ENCODE data around the gene RRBP1.
"Not testable (repeated sequence)": the region's sequence is repeated elsewhere in the genome, so short reads cannot be mapped to it uniquely, and the experiment has no call there.

RRBP1 gene

DNA sequence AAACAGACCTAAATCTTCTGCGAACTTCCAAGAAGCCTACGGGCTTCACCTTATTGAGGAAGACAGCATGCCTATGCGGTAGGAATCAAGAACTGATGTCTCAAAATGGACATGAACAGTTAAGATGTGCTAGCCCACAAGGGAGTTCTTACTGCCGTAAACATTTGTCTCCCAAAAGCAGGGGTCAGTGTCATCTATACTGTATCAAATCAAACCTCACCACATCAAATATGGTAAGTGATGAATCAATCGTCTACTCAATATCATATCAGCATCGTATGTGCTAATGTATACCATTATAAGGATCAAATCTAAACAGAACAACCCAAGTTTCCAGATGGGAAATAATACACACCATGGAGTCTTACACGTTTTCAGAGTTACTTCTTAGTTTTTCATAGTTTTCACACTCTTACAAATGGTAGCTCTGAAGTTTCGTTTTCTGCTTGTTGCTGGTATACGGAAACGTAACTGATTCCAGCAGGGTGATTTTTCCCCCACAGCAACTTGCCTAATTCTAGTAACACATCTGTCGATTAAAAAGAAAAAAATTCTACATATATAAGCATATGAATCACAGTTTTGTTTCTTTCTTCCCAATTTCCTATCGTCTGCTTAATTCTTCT, 12.6 kb downstream of the RRBP1 start:
- H3K27me3 Mint-ChIP-seq (ENCODE audit: low read depth): no peaks in the 10 kb centered on the region
- peaks cover 47% of the 10 kb centered on the region for H3K4me1 Mint-ChIP-seq (ENCODE audit: low read depth)
- no peak for DNase-seq (ENCODE audit: low spot score)
- H3K9me3 Mint-ChIP-seq: no peaks in the 10 kb centered on the region
- H3K36me3 Mint-ChIP-seq (ENCODE audit: low read depth): peaks cover 38% of the 10 kb centered on the region
- no peak overlapping the region for H3K27ac Mint-ChIP-seq
- H3K4me3 Mint-ChIP-seq: no peak overlapping the region

DNA sequence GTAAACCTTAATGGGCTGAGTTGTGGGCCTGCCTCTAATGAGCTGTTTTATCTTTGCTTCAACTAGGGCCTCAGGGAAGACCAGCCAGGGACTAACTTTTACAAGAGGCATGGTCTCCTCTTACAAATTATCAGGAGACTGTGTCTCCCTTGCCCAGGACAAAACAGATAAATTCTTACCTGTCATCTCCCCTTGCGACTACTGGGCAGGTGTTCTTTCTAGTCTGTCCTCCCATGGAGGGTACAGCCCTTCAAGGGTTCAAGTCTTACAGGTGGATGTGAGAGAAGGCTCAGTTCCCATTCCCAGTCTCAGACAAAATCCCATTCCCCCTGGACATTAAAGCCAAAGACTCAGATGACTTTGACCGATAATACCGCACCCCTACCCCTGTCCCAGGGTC, 13.6 kb downstream of the RRBP1 start:
- no peak for DNase-seq (ENCODE audit: low spot score)
- peaks cover 57% of the 10 kb centered on the region for H3K4me1 Mint-ChIP-seq (ENCODE audit: low read depth)
- no peaks in the 10 kb centered on the region for H3K9me3 Mint-ChIP-seq
- H3K27me3 Mint-ChIP-seq (ENCODE audit: low read depth): no peaks in the 10 kb centered on the region
- H3K4me3 Mint-ChIP-seq: no peak overlapping the region
- no peak overlapping the region for H3K27ac Mint-ChIP-seq
- H3K36me3 Mint-ChIP-seq (ENCODE audit: low read depth): peaks cover 38% of the 10 kb centered on the region

DNA sequence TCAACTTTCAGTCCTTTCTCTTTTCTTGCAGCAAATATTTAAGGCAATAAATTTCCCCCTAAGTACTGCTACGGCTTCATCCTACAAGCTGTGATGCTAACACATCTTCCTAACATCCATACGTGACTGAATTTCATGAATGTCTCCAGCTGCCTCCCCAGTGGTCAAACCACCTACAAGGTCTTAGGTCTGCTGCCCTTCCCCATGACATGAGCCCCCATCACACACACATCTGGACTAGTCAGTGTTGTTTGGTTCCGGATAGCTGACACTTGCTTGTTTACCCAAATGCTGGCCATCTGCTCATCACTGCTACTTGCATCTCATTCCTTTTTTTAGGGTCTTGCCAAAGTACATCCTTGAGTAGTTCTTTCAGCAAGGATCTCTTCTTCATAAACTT, 14.6 kb downstream of the RRBP1 start:
- H3K4me1 Mint-ChIP-seq (ENCODE audit: low read depth): peaks cover 56% of the 10 kb centered on the region
- peaks cover 36% of the 10 kb centered on the region for H3K36me3 Mint-ChIP-seq (ENCODE audit: low read depth)
- DNase-seq (ENCODE audit: low spot score): no peak
- no peaks in the 10 kb centered on the region for H3K9me3 Mint-ChIP-seq
- no peaks in the 10 kb centered on the region for H3K27me3 Mint-ChIP-seq (ENCODE audit: low read depth)
- no peak overlapping the region for H3K4me3 Mint-ChIP-seq
- H3K27ac Mint-ChIP-seq: no peak overlapping the region

DNA sequence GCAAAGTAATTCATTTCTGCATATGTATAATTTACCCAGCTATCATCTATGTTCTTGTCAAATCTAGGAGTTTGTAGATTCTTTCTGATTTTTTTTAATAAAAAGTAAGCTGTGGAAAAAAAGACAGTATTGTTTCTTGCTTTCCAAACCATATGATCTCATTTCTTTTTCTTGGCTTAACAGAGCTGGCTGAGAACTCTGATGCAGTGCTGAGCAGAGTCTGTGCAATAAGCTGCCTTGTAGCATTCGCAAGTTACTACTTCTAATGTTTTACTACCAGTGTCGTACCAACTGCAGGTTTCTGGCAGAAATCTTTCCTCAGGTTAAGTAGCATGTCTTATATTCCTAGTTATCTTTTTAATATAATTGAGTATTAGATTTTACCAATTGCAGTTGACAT, 15.6 kb downstream of the RRBP1 start:
- H3K4me1 Mint-ChIP-seq (ENCODE audit: low read depth): peaks cover 64% of the 10 kb centered on the region
- no peak overlapping the region for H3K27ac Mint-ChIP-seq

DNA sequence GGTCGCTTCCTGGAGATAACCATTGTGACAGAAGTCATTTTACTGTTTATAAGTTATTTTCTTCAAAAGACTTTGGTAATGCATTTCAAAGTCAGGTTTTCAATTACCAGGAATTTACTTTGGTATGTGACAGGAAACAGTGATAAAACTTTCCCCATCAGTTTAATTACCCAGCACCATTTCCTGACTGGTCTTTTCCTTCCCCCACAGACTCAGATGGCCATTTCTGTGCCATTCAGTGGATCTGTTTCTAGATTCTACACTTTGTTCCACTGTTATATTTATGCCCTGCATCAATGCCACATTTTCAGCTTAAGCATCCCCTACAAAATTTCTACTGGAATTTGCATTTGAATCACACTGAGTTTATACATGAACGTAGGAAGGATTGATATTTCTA, 16.3 kb downstream of the RRBP1 start:
- peaks cover 61% of the 10 kb centered on the region for H3K4me1 Mint-ChIP-seq (ENCODE audit: low read depth)
- peak overlapping the region; percentile 14 for H3K27ac Mint-ChIP-seq
- H3K9me3 Mint-ChIP-seq: no peaks in the 10 kb centered on the region
- no peaks in the 10 kb centered on the region for H3K27me3 Mint-ChIP-seq (ENCODE audit: low read depth)
- H3K4me3 Mint-ChIP-seq: peak overlapping the region; percentile 57
- H3K36me3 Mint-ChIP-seq (ENCODE audit: low read depth): peaks cover 36% of the 10 kb centered on the region
- no peak for DNase-seq (ENCODE audit: low spot score)

More for the DNA sequence above, 15.6 kb downstream of the RRBP1 start:
- Mint-ChIP-seq H3K36me3 (ENCODE audit: low read depth) (peaks cover 38% of the 10 kb centered on the region), H3K4me3 (no peak overlapping the region), H3K9me3 (no peaks in the 10 kb centered on the region), H3K27me3 (ENCODE audit: low read depth) (no peaks in the 10 kb centered on the region)
- DNase-seq (ENCODE audit: low spot score): no peak

DNA sequence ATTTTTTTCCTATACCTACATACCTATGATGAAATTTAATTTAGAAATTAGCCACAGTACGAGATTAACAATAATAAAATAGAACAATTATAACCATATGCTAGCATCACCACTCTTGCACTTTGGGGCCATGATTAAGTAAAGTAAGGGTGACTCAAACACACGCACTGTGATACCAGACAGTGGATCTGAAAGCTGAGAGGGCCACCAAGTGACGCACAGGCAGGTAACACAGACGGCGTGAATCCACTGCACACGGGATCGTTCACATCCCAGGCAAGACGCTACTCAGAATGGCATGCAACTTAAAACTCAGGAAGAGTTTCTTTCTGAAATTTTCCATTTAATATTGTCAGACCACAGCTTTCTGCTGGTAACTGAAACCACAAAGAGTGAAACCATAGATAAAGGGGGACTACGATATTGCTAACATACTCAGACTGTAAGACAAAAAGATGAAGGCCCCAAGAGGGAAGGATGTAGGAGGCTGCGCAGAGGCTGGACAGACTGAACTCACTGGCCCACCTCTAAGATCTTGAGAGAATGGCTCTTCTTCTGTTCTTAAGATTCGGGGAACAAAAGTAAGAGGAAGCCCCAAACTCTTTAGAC, 17.9 kb downstream of the RRBP1 start:
- peak; percentile 25 for DNase-seq (ENCODE audit: low spot score)
- peak overlapping the region; percentile 76 for H3K4me3 Mint-ChIP-seq
- no peaks in the 10 kb centered on the region for H3K9me3 Mint-ChIP-seq
- no peaks in the 10 kb centered on the region for H3K27me3 Mint-ChIP-seq (ENCODE audit: low read depth)
- H3K36me3 Mint-ChIP-seq (ENCODE audit: low read depth): peaks cover 42% of the 10 kb centered on the region
- peak overlapping the region; percentile 77 for H3K27ac Mint-ChIP-seq
- peaks cover 56% of the 10 kb centered on the region for H3K4me1 Mint-ChIP-seq (ENCODE audit: low read depth)

DNA sequence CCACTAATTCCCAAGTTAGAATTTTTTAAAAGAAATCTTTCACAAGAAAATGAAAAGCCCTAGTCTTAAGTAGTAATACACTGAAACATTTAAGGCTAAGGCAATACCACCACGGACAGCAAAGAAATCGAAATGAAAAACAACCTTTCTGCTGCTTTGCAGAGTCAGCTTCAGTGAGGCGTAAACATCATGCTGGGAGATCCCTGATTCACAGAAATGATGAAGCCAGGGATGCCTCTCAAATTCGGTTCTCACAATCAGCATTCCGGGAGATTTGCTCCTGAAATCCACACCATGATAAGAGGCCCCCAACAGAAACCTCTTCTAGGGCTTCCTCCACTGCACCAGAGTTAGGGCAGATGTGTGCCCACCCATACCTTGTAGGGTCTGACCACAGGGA, 18.6 kb downstream of the RRBP1 start:
- H3K4me1 Mint-ChIP-seq (ENCODE audit: low read depth): peaks cover 56% of the 10 kb centered on the region
- peaks cover 40% of the 10 kb centered on the region for H3K36me3 Mint-ChIP-seq (ENCODE audit: low read depth)
- H3K4me3 Mint-ChIP-seq: peak overlapping the region; percentile 76
- no peaks in the 10 kb centered on the region for H3K27me3 Mint-ChIP-seq (ENCODE audit: low read depth)
- no peaks in the 10 kb centered on the region for H3K9me3 Mint-ChIP-seq
- DNase-seq (ENCODE audit: low spot score): no peak
- H3K27ac Mint-ChIP-seq: peak overlapping the region; percentile 77

DNA sequence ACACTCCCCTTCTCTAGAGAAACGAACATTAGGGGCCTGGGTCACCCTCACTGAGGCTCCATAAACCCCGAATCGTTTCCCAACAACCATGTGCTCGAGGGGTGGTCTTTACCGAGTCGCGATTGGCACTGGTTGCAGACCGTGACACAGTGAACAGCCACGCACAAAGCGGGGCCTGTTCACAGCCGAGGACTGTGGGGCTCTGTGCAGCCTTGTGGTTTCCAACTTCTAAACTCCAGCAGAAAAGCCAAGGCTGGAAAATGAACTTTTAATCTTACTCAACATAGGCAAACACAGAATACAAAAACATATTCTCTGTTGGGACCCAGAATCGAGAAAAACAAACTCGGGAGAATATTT, 19.0 kb downstream of the RRBP1 start:
- H3K4me3 Mint-ChIP-seq: no peak overlapping the region
- no peak for DNase-seq (ENCODE audit: low spot score)
- peaks cover 55% of the 10 kb centered on the region for H3K4me1 Mint-ChIP-seq (ENCODE audit: low read depth)
- H3K9me3 Mint-ChIP-seq: no peaks in the 10 kb centered on the region
- H3K27me3 Mint-ChIP-seq (ENCODE audit: low read depth): no peaks in the 10 kb centered on the region
- H3K36me3 Mint-ChIP-seq (ENCODE audit: low read depth): peaks cover 42% of the 10 kb centered on the region
- H3K27ac Mint-ChIP-seq: no peak overlapping the region

DNA sequence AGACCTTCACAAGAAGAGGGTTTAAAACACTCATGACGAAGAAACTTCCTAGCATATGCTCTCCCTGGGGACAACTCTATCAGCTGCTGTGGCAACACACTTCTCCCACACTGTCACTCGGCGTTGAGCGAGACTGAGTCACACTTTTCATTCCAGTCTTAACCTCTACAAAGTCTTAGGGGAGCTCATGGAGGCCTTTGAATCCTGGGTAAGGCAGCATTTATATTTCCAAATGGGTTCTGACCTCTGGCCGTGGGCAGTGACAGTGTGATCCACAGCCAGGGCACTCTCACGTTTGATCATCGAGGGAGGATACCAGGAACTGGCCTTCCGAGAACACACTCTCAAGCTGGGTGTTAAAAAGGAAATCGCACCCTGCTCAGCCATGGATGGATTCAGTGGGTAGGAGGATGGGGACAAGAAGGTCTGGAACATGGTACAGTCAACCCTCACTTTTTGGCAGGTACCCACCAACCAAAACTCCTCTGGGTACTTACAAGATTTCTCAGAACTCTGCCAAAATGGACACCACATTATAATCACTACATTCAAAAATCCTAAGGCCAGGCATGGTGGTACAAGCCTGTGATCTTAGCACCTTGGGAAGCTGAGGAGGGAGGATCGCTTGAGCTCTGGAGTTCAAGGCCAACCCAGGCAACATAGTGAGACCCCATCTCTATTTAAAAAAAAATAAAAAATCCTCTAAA, 19.6 kb downstream of the RRBP1 start:
- no peaks in the 10 kb centered on the region for H3K27me3 Mint-ChIP-seq (ENCODE audit: low read depth)
- H3K9me3 Mint-ChIP-seq: no peaks in the 10 kb centered on the region
- H3K27ac Mint-ChIP-seq: peak overlapping the region; percentile 71
- H3K36me3 Mint-ChIP-seq (ENCODE audit: low read depth): peaks cover 44% of the 10 kb centered on the region
- peak; percentile 8 for DNase-seq (ENCODE audit: low spot score)
- H3K4me1 Mint-ChIP-seq (ENCODE audit: low read depth): peaks cover 58% of the 10 kb centered on the region
- peak overlapping the region; percentile 27 for H3K4me3 Mint-ChIP-seq

DNA sequence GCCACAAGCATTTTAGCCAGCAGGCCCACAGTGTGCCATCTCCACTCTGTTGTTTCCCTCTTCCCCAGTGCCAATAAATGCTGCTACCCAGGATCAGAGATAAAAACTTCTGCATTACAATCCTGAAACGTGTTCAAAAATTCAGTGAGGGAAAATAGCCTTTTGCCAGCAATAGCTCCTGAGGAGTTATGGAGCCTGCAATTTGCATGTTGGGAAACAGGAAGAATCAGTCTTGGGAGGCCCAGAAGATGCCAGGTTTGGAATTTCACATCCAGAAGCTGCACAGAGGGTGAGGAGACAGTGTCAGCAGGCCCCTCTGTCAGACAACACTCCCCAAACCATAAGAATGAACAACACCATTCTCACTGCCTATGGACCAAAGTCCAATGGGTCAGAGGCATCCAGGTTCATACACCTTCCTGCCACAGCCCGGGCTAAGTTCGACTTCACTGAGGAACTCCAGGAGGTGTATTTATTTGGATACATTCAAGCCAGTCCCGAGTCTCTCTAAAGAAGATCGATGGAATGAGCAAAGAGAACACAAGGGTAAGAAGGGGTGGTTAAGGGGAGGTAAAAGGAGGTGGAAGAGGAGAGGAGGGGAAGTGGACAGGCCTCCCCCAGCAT, 20.8 kb downstream of the RRBP1 start:
- Mint-ChIP-seq H3K27me3 (ENCODE audit: low read depth) (no peaks in the 10 kb centered on the region), H3K36me3 (ENCODE audit: low read depth) (peaks cover 49% of the 10 kb centered on the region), H3K4me3 (no peak overlapping the region), H3K27ac (no peak overlapping the region), H3K4me1 (ENCODE audit: low read depth) (peaks cover 47% of the 10 kb centered on the region), H3K9me3 (no peaks in the 10 kb centered on the region)
- DNase-seq (ENCODE audit: low spot score): no peak

DNA sequence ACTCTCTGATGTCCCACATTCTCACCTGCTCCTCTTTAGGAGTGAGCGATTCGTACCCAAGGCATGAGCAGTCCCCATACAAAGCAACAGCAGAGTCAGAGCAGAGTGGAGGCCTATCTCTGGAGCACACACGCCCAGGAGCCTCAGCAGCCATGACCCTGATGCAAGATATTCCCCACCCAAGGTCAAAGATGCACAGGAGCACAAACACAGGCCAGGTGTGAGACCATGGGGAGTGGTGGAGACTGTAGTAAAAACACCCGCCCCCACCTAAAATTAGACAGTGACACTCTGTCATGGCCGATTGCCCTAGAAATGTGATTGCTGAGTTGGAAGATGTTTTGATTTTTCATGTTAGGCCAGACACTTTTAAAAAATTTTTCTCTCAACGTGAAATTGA, 21.4 kb downstream of the RRBP1 start:
- peaks cover 41% of the 10 kb centered on the region for H3K4me1 Mint-ChIP-seq (ENCODE audit: low read depth)
- H3K36me3 Mint-ChIP-seq (ENCODE audit: low read depth): peaks cover 51% of the 10 kb centered on the region

DNA sequence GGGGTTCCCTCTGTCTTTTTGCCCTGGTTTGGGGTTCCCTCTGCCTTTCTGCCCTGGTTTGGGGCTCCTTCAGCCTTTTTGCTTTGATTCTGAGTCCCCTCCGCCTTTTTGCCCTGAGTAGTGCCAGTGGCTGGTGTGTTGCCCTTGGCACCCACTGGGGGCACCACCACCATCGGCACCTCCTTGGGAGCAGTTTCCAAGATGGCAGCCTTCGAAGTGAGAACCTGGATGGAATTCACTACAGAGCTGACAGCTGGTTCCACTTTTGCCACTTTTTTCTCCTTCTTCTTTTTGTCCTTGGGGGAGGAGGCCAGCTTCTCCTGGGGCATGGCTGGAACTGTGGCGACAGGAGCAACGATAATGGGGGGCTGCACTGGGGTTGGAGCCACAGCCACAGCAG, 22.2 kb downstream of the RRBP1 start:
- Mint-ChIP-seq H3K9me3 (no peaks in the 10 kb centered on the region), H3K36me3 (ENCODE audit: low read depth) (peaks cover 52% of the 10 kb centered on the region), H3K4me3 (no peak overlapping the region), H3K27me3 (ENCODE audit: low read depth) (no peaks in the 10 kb centered on the region), H3K27ac (peak overlapping the region; percentile 11), H3K4me1 (ENCODE audit: low read depth) (peaks cover 35% of the 10 kb centered on the region)
- no peak for DNase-seq (ENCODE audit: low spot score)

More for the DNA sequence above, 21.4 kb downstream of the RRBP1 start:
- Mint-ChIP-seq H3K27ac (peak overlapping the region; percentile 56), H3K4me3 (no peak overlapping the region), H3K27me3 (ENCODE audit: low read depth) (no peaks in the 10 kb centered on the region), H3K9me3 (no peaks in the 10 kb centered on the region)
- DNase-seq (ENCODE audit: low spot score): no peak

DNA sequence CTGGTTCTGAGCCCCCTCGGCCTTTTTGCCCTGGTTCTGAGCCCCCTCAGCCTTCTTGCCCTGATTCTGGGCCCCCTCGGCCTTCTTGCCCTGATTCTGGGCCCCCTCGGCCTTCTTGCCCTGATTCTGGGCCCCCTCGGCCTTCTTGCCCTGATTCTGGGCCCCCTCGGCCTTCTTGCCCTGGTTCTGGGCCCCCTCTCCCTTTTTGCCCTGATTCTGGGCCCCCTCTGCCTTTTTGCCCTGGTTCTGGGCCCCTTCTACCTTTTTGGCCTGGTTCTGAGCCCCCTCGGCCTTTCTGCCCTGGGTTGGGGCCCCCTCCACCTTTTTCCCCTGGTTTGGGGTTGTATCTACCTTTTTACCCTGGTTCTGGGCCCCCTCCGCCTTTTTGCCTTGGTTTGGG, 22.7 kb downstream of the RRBP1 start:
- H3K4me3 Mint-ChIP-seq; H3K27ac Mint-ChIP-seq; H3K27me3 Mint-ChIP-seq (ENCODE audit: low read depth); DNase-seq (ENCODE audit: low spot score); H3K9me3 Mint-ChIP-seq: not testable (repeated sequence)
- Mint-ChIP-seq H3K36me3 (ENCODE audit: low read depth) (peaks cover 55% of the 10 kb centered on the region), H3K4me1 (ENCODE audit: low read depth) (peaks cover 32% of the 10 kb centered on the region)

DNA sequence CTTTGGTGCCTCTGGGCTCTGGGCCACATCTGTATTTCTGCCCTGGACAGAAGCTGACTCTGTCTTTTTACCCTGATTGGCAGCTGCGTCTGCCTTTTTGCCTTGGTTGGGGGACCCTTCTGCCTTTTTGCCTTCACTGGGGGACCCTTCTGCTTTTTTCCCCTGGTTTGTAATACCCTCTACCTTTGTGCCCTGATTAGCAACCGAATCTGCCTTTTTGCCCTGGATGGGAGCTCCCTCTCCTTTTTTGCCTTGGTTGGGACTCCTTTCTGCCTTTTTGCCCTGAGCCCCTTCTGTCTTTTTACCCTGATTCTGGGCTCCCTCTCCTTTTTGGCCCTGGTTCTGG, 23.4 kb downstream of the RRBP1 start:
- Mint-ChIP-seq H3K36me3 (ENCODE audit: low read depth) (peaks cover 59% of the 10 kb centered on the region), H3K9me3 (no peaks in the 10 kb centered on the region), H3K27ac (no peak overlapping the region), H3K4me1 (ENCODE audit: low read depth) (peaks cover 24% of the 10 kb centered on the region), H3K27me3 (ENCODE audit: low read depth) (no peaks in the 10 kb centered on the region), H3K4me3 (no peak overlapping the region)
- DNase-seq (ENCODE audit: low spot score): no peak

All from T-helper 2 cell treated with Interferon-gamma antibody and Interleukin-4, amounts not matched to agents 5 μg/mL and 100 μg/mL, for 36 hours (primary cell).